ENCODE results near the gene XPA. TPM values are rescaled to one million over a fixed set of nuclear protein-coding genes. Genes with fewer than 3 reads are reported as not detected.

Gene XPA
- total and polyA plus RNA-seq, 10 of the 15 experiments (the other 5 are each of a cell fraction or from before 2014, with no cell fraction given), result 6.2 to 19.9 (median 12.3) TPM

GRCh38 chr9:97632985-97633858 is 63.9 kb downstream of the XPA start, which contains the start of the genes NCBP1 and TSTD2 (continued):
- no peak for TF ChIP-seq IRF5 (IDR thresholded peaks at IDR 0.05; ENCODE audit: borderline replicate concordance)
- 0 out of 2 replicates have a peak, but pooled peaks have one; percentile 35 for TF ChIP-seq MYB (IDR thresholded peaks at IDR 0.05; ENCODE audit: borderline replicate concordance, low read depth, low read length)
- no peak for TF ChIP-seq WRNIP1 (IDR thresholded peaks at IDR 0.05; ENCODE audit: borderline replicate concordance, low read depth, low read length)
- peak; percentile 22 for TF ChIP-seq BCL3 (IDR thresholded peaks at IDR 0.05; ENCODE audit: borderline replicate concordance, insufficient read depth, low read depth, low read length, poor library complexity, severe bottlenecking)
- TF ChIP-seq BRCA1 (IDR thresholded peaks at IDR 0.05; ENCODE audit: low read depth, low read length), result peak; percentile 52; the same call in 1 of the 2 replicates
- no peak for TF ChIP-seq MYC (IDR thresholded peaks at IDR 0.05; ENCODE audit: insufficient read depth, insufficient read length, insufficient replicate concordance, low read length, severe bottlenecking)

All from GM12878 (cell line).